HCT116 (cell line): Measurements from ENCODE around the gene ELF1. TPM values are rescaled to one million over a fixed set of nuclear protein-coding genes. Genes with fewer than 3 reads are reported as not detected.

Source experiments
- ATAC-seq: fragments of 200-7000 bp; cut with Tn5 transposase; 2 replicates; pipeline ENCODE4 v1.9.1; 2020; ENCODE audit warnings: mild to moderate bottlenecking, moderate library complexity
- BruUV-seq: library from RNA; stranded (reverse); fragments of 400-500 nt; replicated peaks from 2 replicates; lab custom pipeline; 2021; lab: Mats Ljungman, UMichigan
- CTCF ChIA-PET: fragments of 300-600 bp; sonication (Branson Sonifier 250); formaldehyde crosslinking; loops from one replicate; lab custom pipeline; 2021; ENCODE audit warnings: antibody characterized with exemption; lab: Charles Lee
- POLR2A ChIA-PET: fragments of 300-600, 350-600 bp; sonication (Branson Sonifier 250); formaldehyde crosslinking; loops from one replicate; lab custom pipeline; 2021; ENCODE audit warnings: antibody characterized with exemption; lab: Charles Lee
- RAD21 ChIA-PET, 2 experiments: fragments of 300-600 bp; sonication (Branson Sonifier 250); formaldehyde crosslinking; loops; one replicate each; lab custom pipeline; 2023; ENCODE audit warnings: low total read pairs in 2 of 2; ENCODE audit not compliant: uncharacterized antibody in 2 of 2, unreplicated experiment in 2 of 2, low non-redundant PET in 1 of 2; lab: Charles Lee
- DNase-seq: peaks from one replicate; pipeline ENCODE4 v3.0.0-alpha.2; 2010; ENCODE audit warnings: low read depth, low spot score
- H2AFZ ChIP-seq: fragments of 200-600 bp; shearing (Covaris generic), sonication (generic); 2 replicates; pipeline ENCODE4 v1.6.1; 2017; ENCODE audit warnings: low read depth, mixed run types, mixed read lengths, antibody characterized with exemption, low read length; ENCODE audit not compliant: poor library complexity, severe bottlenecking
- H3K27ac ChIP-seq: 2 replicates; pipeline ENCODE4 v1.5.1; 2012; ENCODE audit warnings: low read depth, low read length
- H3K27me3 ChIP-seq: fragments of 200-600 bp; sonication (generic); 2 replicates; pipeline ENCODE4 v1.6.1; 2016; ENCODE audit warnings: mixed run types, low read length, mixed read lengths; ENCODE audit not compliant: insufficient read depth
- H3K36me3 ChIP-seq, 2 experiments: fragments of 200-500 bp in 1 of 2; fragments of 200-600 bp in 1 of 2; sonication (Bioruptor generic) in 1 of 2; sonication (generic) in 1 of 2; 2 replicates each; pipeline versions ENCODE4 v1.5.1 to v1.6.1; 2014 to 2016; ENCODE audit warnings: low read length in 2 of 2, inconsistent platforms in 1 of 2, mixed read lengths in 1 of 2, mixed run types in 1 of 2; ENCODE audit not compliant: insufficient read depth in 2 of 2, control insufficient read depth in 1 of 2
- H3K4me1 ChIP-seq, 2 experiments: fragments of 200-600 bp in 1 of 2; sonication (generic) in 1 of 2; 2 replicates each; pipeline versions ENCODE4 v1.5.1 to v1.6.1; 2012 to 2017; ENCODE audit warnings: low read length in 2 of 2, inconsistent platforms in 1 of 2, mild to moderate bottlenecking in 1 of 2, mixed read lengths in 1 of 2, mixed run types in 1 of 2, moderate library complexity in 1 of 2; ENCODE audit not compliant: insufficient read depth in 2 of 2, control insufficient read depth in 1 of 2
- H3K4me2 ChIP-seq: fragments of 200-600 bp; sonication (generic); 2 replicates; pipeline ENCODE4 v1.6.1; 2017; ENCODE audit warnings: mixed run types, low read length, mixed read lengths
- H3K4me3 ChIP-seq, 2 experiments: fragments of 200-600 bp in 1 of 2; sonication (generic) in 1 of 2; replicated peaks in 1 of 2; 2 replicates each; pipeline ENCODE4 v1.5.1; 2011 to 2016; ENCODE audit warnings: low read length in 2 of 2, control low read depth in 1 of 2, low read depth in 1 of 2, mild to moderate bottlenecking in 1 of 2, mixed read lengths in 1 of 2, mixed run types in 1 of 2
- H3K79me2 ChIP-seq: fragments of 200-600 bp; sonication (generic); 2 replicates; pipeline ENCODE4 v1.6.1; 2017; ENCODE audit warnings: mild to moderate bottlenecking, mixed run types, low read length, moderate library complexity, mixed read lengths; ENCODE audit not compliant: insufficient read depth
- H3K9ac ChIP-seq: fragments of 200-600 bp; sonication (generic); 2 replicates; pipeline ENCODE4 v1.6.1; 2016; ENCODE audit warnings: low read length, mixed read lengths
- H3K9me2 ChIP-seq: fragments of 200-600 bp; sonication (generic), shearing (Covaris generic); 2 replicates; pipeline ENCODE4 v1.6.1; 2017; ENCODE audit warnings: mixed run types, mild to moderate bottlenecking, moderate library complexity; ENCODE audit not compliant: insufficient read depth
- H3K9me3 ChIP-seq, 2 experiments: fragments of 200-500 bp in 1 of 2; fragments of 200-600 bp in 1 of 2; sonication (Bioruptor generic) in 1 of 2; sonication (generic) in 1 of 2; 2 replicates each; pipeline ENCODE4 v1.6.1; 2014 to 2017; ENCODE audit warnings: low read length in 2 of 2, mixed read lengths in 2 of 2, inconsistent platforms in 1 of 2, low read depth in 1 of 2, mild to moderate bottlenecking in 1 of 2, mixed run types in 1 of 2, moderate library complexity in 1 of 2; ENCODE audit not compliant: control insufficient read depth in 1 of 2, insufficient read depth in 1 of 2
- H4K20me1 ChIP-seq: fragments of 200-600 bp; sonication (generic), shearing (Covaris generic); 2 replicates; pipeline ENCODE4 v1.6.1; 2017; ENCODE audit warnings: mixed run types, mild to moderate bottlenecking, moderate library complexity; ENCODE audit not compliant: insufficient read depth
- CEBPB ChIP-seq: IDR thresholded peaks from 2 replicates; pipeline ENCODE4 v1.6.1; 2012; ENCODE audit warnings: low read depth
- CTCF ChIP-seq, 3 experiments: fragments of 200-600 bp in 1 of 3; sonication (generic) in 1 of 3; IDR thresholded peaks in 2 of 3; conservative IDR thresholded peaks in 1 of 3; 2 replicates each; pipeline ENCODE4 v1.5.1; 2012 to 2017; ENCODE audit warnings: low read depth in 2 of 3, low read length in 2 of 3, antibody characterized with exemption in 1 of 3, borderline replicate concordance in 1 of 3, control low read depth in 1 of 3, mild to moderate bottlenecking in 1 of 3, mixed read lengths in 1 of 3, mixed run types in 1 of 3, moderate library complexity in 1 of 3; ENCODE audit not compliant: insufficient read depth in 1 of 3
- EZH2phosphoT487 ChIP-seq: fragments of 200-600 bp; IDR thresholded peaks from 2 replicates; pipeline ENCODE4 v1.6.1; 2018; ENCODE audit warnings: antibody characterized with exemption, borderline replicate concordance
- FOSL1 ChIP-seq: IDR thresholded peaks from 2 replicates; pipeline ENCODE4 v1.6.1; 2012; ENCODE audit warnings: low read depth
- POLR2A ChIP-seq: IDR thresholded peaks from 2 replicates; pipeline ENCODE4 v1.7.0; 2011; ENCODE audit warnings: borderline replicate concordance; ENCODE audit not compliant: insufficient read depth, insufficient read length; ENCODE audit errors: extremely low read depth
- POLR2AphosphoS5 ChIP-seq: IDR thresholded peaks from 2 replicates; pipeline ENCODE4 v1.6.1; 2011; ENCODE audit warnings: mild to moderate bottlenecking, low read depth, low read length, moderate library complexity
- RAD21 ChIP-seq: IDR thresholded peaks from 2 replicates; pipeline ENCODE4 v1.6.1; 2012; ENCODE audit warnings: low read depth, mild to moderate bottlenecking
- SP1 ChIP-seq: IDR thresholded peaks from 2 replicates; pipeline ENCODE4 v1.6.1; 2012; ENCODE audit warnings: low read depth
- TCF7L2 ChIP-seq: IDR thresholded peaks from 2 replicates; pipeline ENCODE4 v1.7.0; 2011; ENCODE audit warnings: borderline replicate concordance, inconsistent platforms; ENCODE audit not compliant: insufficient read depth, insufficient read length; ENCODE audit errors: extremely low read depth
- YY1 ChIP-seq: IDR thresholded peaks from 2 replicates; pipeline ENCODE4 v1.6.1; 2011; ENCODE audit warnings: low read length, low read depth, moderate library complexity, mild to moderate bottlenecking; ENCODE audit not compliant: insufficient replicate concordance; ENCODE audit errors: extremely low read depth
- ZBTB33 ChIP-seq: IDR thresholded peaks from 2 replicates; pipeline ENCODE4 v1.6.1; 2011; ENCODE audit warnings: mild to moderate bottlenecking, low read length, moderate library complexity; ENCODE audit not compliant: insufficient replicate concordance; ENCODE audit errors: extremely low read depth
- ZFX ChIP-seq: fragments of 450-650 bp; IDR thresholded peaks from 2 replicates; pipeline ENCODE4 v1.6.1; 2017
- ZNF274 ChIP-seq: fragments of 200-500 bp; sonication (Bioruptor generic); IDR thresholded peaks from 2 replicates; pipeline ENCODE4 v1.6.1; 2014; ENCODE audit warnings: mild to moderate bottlenecking, low read depth, low read length, inconsistent platforms
- intact Hi-C: fragments of 100-400 bp; cut with micrococcal nuclease; formaldehyde crosslinking; loops from 2 replicates; pipeline ENCODE4 v1.10.0; 2022
- total RNA-seq: library from RNA; stranded (reverse); gene quantifications from one replicate; pipeline ENCODE4 v1.2.1, GENCODE V29; 2021; ENCODE audit not compliant: unreplicated experiment

Gene ELF1
- total RNA-seq, 1 experiment from 2014 or later = 30.0 TPM

- ATAC-seq (peak; percentile 69), DNase-seq (no peak)
- no peak overlapping the region for H3K4me3 ChIP-seq
- ChIA-PET POLR2A (interaction anchor here (0.6 kb wide), 1 partner anchor 36 kb away, joined by 3 read pairs; no protein-coding TSS in a partner anchor), CTCF (interaction anchor here (0.9 to 1.3 kb wide), 3 partner anchors 9 to 252 kb away, joined by 3 to 9 read pairs (median 3); no protein-coding TSS in a partner anchor), RAD21 (no interaction called here)
- no peaks in the 10 kb centered on the region for H3K4me1 ChIP-seq
- H3K9ac ChIP-seq = no peak overlapping the region
- H3K27ac ChIP-seq = no peak overlapping the region
- no peaks in the 10 kb centered on the region for H3K79me2 ChIP-seq
- no peaks in the 10 kb centered on the region for H3K9me3 ChIP-seq
- H4K20me1 ChIP-seq = no peaks in the 10 kb centered on the region
- no TSS peak for BruUV-seq
- H2AFZ ChIP-seq = no peak overlapping the region
- H3K9me2 ChIP-seq = no peaks in the 10 kb centered on the region
- no peak overlapping the region for H3K4me2 ChIP-seq
- peak; percentile 63 for TF ChIP-seq RAD21
- peak; percentile 33 to 51 (median 43); a peak in 5 of 6 replicates for TF ChIP-seq CTCF (IDR thresholded peaks at IDR 0.05 in 2 of 3, conservative IDR thresholded peaks at IDR 0.05 in 1 of 3; ENCODE audit: borderline replicate concordance in 1 of 3, insufficient read depth in 1 of 3, low read depth in 2 of 3, low read length in 2 of 3)
- no peak for TF ChIP-seq ZNF274
- no peaks in the 10 kb centered on the region for H3K36me3 ChIP-seq
- H3K27me3 ChIP-seq = no peaks in the 10 kb centered on the region
- intact Hi-C loops = loop anchor here (5.0 kb wide), 1 partner anchor 252 kb away; no protein-coding TSS in a partner anchor
Measured at GRCh38 chr13:41029629-41030028, 10.5 kb upstream of the ELF1 start.

GRCh38 chr13:41028051-41028450 lies 8.9 kb upstream of the ELF1 start:
- intact Hi-C loops = loop anchor here (5.0 kb wide), 1 partner anchor 251 kb away; no protein-coding TSS in a partner anchor
- Histone ChIP-seq H2AFZ (no peak overlapping the region), H3K4me3 (no peak overlapping the region), H3K9ac (no peak overlapping the region), H3K27me3 (no peaks in the 10 kb centered on the region), H4K20me1 (no peaks in the 10 kb centered on the region), H3K9me3 (no peaks in the 10 kb centered on the region), H3K9me2 (no peaks in the 10 kb centered on the region), H3K79me2 (no peaks in the 10 kb centered on the region), H3K36me3 (no peaks in the 10 kb centered on the region), H3K4me1 (no peaks in the 10 kb centered on the region), H3K4me2 (no peak overlapping the region), H3K27ac (no peak overlapping the region)
- CTCF ChIA-PET = no interaction called here
- POLR2A ChIA-PET = no interaction called here
- no peak for DNase-seq
- BruUV-seq = no TSS peak
- ATAC-seq = no peak
- RAD21 ChIA-PET = no interaction called here
- TF ChIP-seq POLR2AphosphoS5 = no peak
- no peak for TF ChIP-seq CEBPB
- TF ChIP-seq POLR2A = no peak
- TF ChIP-seq SP1 = no peak
- TF ChIP-seq ZBTB33 = no peak
- no peak for TF ChIP-seq TCF7L2
- no peak for TF ChIP-seq YY1
- no peak for TF ChIP-seq ZFX
- TF ChIP-seq CTCF (IDR thresholded peaks at IDR 0.05 in 2 of 3, conservative IDR thresholded peaks at IDR 0.05 in 1 of 3; ENCODE audit: borderline replicate concordance in 1 of 3, insufficient read depth in 1 of 3, low read depth in 2 of 3, low read length in 2 of 3) = no peak
- TF ChIP-seq FOSL1 = no peak
- no peak for TF ChIP-seq EZH2phosphoT487
